HepG2 (cell line): ENCODE data around the gene CDK9. TPM values are rescaled to one million over a fixed set of nuclear protein-coding genes. Genes with fewer than 3 reads are reported as not detected.

Experiments
- ARNTL ChIP-seq: sonication (generic); formaldehyde crosslinking; IDR thresholded peaks from 2 replicates; pipeline ENCODE4 v1.4.0; 2020; ENCODE audit warnings: mild to moderate bottlenecking, missing genetic modification reagents
- CENPX ChIP-seq: sonication (generic); formaldehyde crosslinking; IDR thresholded peaks from 2 replicates; pipeline ENCODE4 v1.9.0; 2021; ENCODE audit warnings: mild to moderate bottlenecking, missing genetic modification reagents, moderate library complexity
- DBP ChIP-seq: sonication (generic); formaldehyde crosslinking; IDR thresholded peaks from 2 replicates; pipeline ENCODE4 v1.4.0; 2020; ENCODE audit warnings: missing genetic modification reagents; ENCODE audit errors: not compliant biosample characterization
- DNMT1 ChIP-seq: sonication (generic); formaldehyde crosslinking; IDR thresholded peaks from 2 replicates; pipeline ENCODE4 v1.5.1; 2020; ENCODE audit warnings: mild to moderate bottlenecking, missing genetic modification reagents
- FOXA1 ChIP-seq, 2 experiments: fragments of 450-650 bp in 1 of 2; sonication (generic) in 1 of 2; formaldehyde crosslinking in 1 of 2; IDR thresholded peaks; 2 replicates each; pipeline versions ENCODE4 v1.4.0 to v1.6.1; 2016 to 2020; ENCODE audit warnings: missing genetic modification reagents in 1 of 2
- GATAD1 ChIP-seq: IDR thresholded peaks from 2 replicates; pipeline ENCODE4 v1.6.1; 2016; ENCODE audit warnings: missing genetic modification reagents, missing compliant biosample characterization
- HCFC1 ChIP-seq: fragments of 150-350 bp; IDR thresholded peaks from 2 replicates; pipeline ENCODE4 v1.6.1; 2014; ENCODE audit warnings: low read depth, low read length
- HDAC1 ChIP-seq: sonication (generic); formaldehyde crosslinking; IDR thresholded peaks from 2 replicates; pipeline ENCODE4 v1.5.1; 2020; ENCODE audit warnings: mild to moderate bottlenecking, missing genetic modification reagents
- HINFP ChIP-seq: sonication (generic); formaldehyde crosslinking; IDR thresholded peaks from 2 replicates; pipeline ENCODE4 v1.4.0; 2020; ENCODE audit warnings: low read depth, mild to moderate bottlenecking, missing genetic modification reagents
- HIVEP1 ChIP-seq: sonication (generic); formaldehyde crosslinking; IDR thresholded peaks from 2 replicates; pipeline ENCODE4 v1.4.0; 2020; ENCODE audit warnings: mild to moderate bottlenecking, missing genetic modification reagents
- KLF12 ChIP-seq: sonication (generic); formaldehyde crosslinking; IDR thresholded peaks from 2 replicates; pipeline ENCODE4 v1.4.0; 2020; ENCODE audit warnings: missing genetic modification reagents, borderline replicate concordance
- MXI1 ChIP-seq: IDR thresholded peaks from 3 replicates; pipeline ENCODE4 v1.6.1; 2012; ENCODE audit warnings: low read depth, low read length, inconsistent platforms, borderline replicate concordance
- NFRKB ChIP-seq: fragments of 450-650 bp; IDR thresholded peaks from 2 replicates; pipeline ENCODE4 v1.6.1; 2017
- NR2F2 ChIP-seq: IDR thresholded peaks from 2 replicates; pipeline ENCODE4 v1.6.1; 2012; ENCODE audit warnings: low read depth, inconsistent platforms, borderline replicate concordance
- RARG ChIP-seq: sonication (generic); formaldehyde crosslinking; IDR thresholded peaks from 2 replicates; pipeline ENCODE4 v1.4.0; 2020; ENCODE audit warnings: low read depth, mild to moderate bottlenecking, missing genetic modification reagents
- RFXANK ChIP-seq: IDR thresholded peaks from 2 replicates; pipeline ENCODE4 v1.6.1; 2016
- RFXAP ChIP-seq: sonication (generic); formaldehyde crosslinking; IDR thresholded peaks from 2 replicates; pipeline ENCODE4 v1.4.0; 2020; ENCODE audit warnings: missing genetic modification reagents, borderline replicate concordance
- SAP130 ChIP-seq: IDR thresholded peaks from 2 replicates; pipeline ENCODE4 v1.6.1; 2016; ENCODE audit warnings: low read depth
- SRY ChIP-seq: sonication (generic); formaldehyde crosslinking; IDR thresholded peaks from 2 replicates; pipeline ENCODE4 v1.8.0; 2022; ENCODE audit warnings: mild to moderate bottlenecking, missing genetic modification reagents
- TEAD3 ChIP-seq: optimal IDR thresholded peaks from 2 replicates; pipeline ENCODE3; 2016; ENCODE audit warnings: borderline replicate concordance
- THAP8 ChIP-seq: sonication (generic); formaldehyde crosslinking; IDR thresholded peaks from 2 replicates; pipeline ENCODE4 v1.5.1; 2020; ENCODE audit warnings: missing genetic modification reagents, mild to moderate bottlenecking, borderline replicate concordance
- ZFP36 ChIP-seq: fragments of 150-350 bp; IDR thresholded peaks from 2 replicates; pipeline ENCODE4 v1.6.1; 2018; ENCODE audit warnings: borderline replicate concordance, low read length, low read depth; ENCODE audit not compliant: partially characterized antibody
- ZFP36L1 ChIP-seq: sonication (generic); formaldehyde crosslinking; IDR thresholded peaks from 2 replicates; pipeline ENCODE4 v1.8.0; 2022; ENCODE audit warnings: mild to moderate bottlenecking, missing genetic modification reagents, moderate library complexity
- ZNF563 ChIP-seq: sonication (generic); formaldehyde crosslinking; IDR thresholded peaks from 2 replicates; pipeline ENCODE4 v1.8.0; 2022; ENCODE audit warnings: mild to moderate bottlenecking, moderate library complexity, missing genetic modification reagents
- ZNF724P ChIP-seq: sonication (generic); formaldehyde crosslinking; IDR thresholded peaks from 2 replicates; pipeline ENCODE4 v1.8.0; 2022; ENCODE audit warnings: missing genetic modification reagents, borderline replicate concordance
- ZNF883 ChIP-seq: sonication (generic); formaldehyde crosslinking; IDR thresholded peaks from 2 replicates; pipeline ENCODE4 v1.5.1; 2020; ENCODE audit warnings: mild to moderate bottlenecking, missing genetic modification reagents; ENCODE audit errors: not compliant biosample characterization
- polyA plus RNA-seq, 8 experiments: library from polyadenylated mRNA; depleted of rRNA in 3 of 8; stranded (reverse) in 7 of 8; unstranded in 1 of 8; fragments of >200 nt; fragmentation: Illumina TruSeq in 4 of 8; extraction: Trizol in 4 of 8; gene quantifications; 2 replicates each; pipeline versions ENCODE4 v1.2.1 to v1.2.3, GENCODE V29; 2011 to 2016; ENCODE audit warnings: low read depth in 4 of 8, missing spikeins in 1 of 8, mixed read lengths in 1 of 8; ENCODE audit not compliant: insufficient read depth in 1 of 8
- total RNA-seq, 5 experiments: library from RNA; depleted of rRNA; stranded (reverse); fragments of >200 nt; fragmentation: Illumina TruSeq; extraction: Trizol; gene quantifications; 2 replicates each; pipeline ENCODE4 v1.2.3, GENCODE V29; 2016; ENCODE audit warnings: low read depth in 1 of 5

CDK9 gene
- total and polyA plus RNA-seq, 2 of the 13 experiments (the other 11 are each of a cell fraction or from before 2014, with no cell fraction given) = 16.8 to 21.5 TPM

- TF ChIP-seq TEAD3 (CRISPR knock-in tag) (peak; percentile 46), SRY (CRISPR knock-in tag) (peak; percentile 94), MXI1 (peak; percentile 88; the same call in 1 of the 3 replicates), RARG (CRISPR knock-in tag) (no peak), ARNTL (peak; percentile 71; the same call in 1 of the 2 replicates), ZFP36 (no peak), DBP (no peak), ZFP36L1 (peak; percentile 64; the same call in 1 of the 2 replicates), THAP8 (CRISPR knock-in tag) (0 out of 2 replicates have a peak, but pooled peaks have one; percentile 5), CENPX (no peak), DNMT1 (peak; percentile 73; the same call in 1 of the 2 replicates), HINFP (CRISPR knock-in tag) (peak; percentile 35; the same call in 1 of the 2 replicates), HDAC1 (peak; percentile 78), RFXANK (no peak), KLF12 (CRISPR knock-in tag) (no peak), GATAD1 (peak; percentile 63; the same call in 1 of the 2 replicates), RFXAP (CRISPR knock-in tag) (peak; percentile 57; the same call in 1 of the 2 replicates), FOXA1 (IDR thresholded peaks at IDR 0.05) (no peak), FOXA1 (CRISPR knock-in tag; IDR thresholded peaks at IDR 0.05) (no peak), ZNF883 (CRISPR knock-in tag) (no peak), HIVEP1 (no peak; the same call in 1 of the 2 replicates), NR2F2 (peak; percentile 21; the same call in 1 of the 2 replicates), SAP130 (peak; percentile 93; the same call in 1 of the 2 replicates), ZNF563 (CRISPR knock-in tag) (peak; percentile 48; the same call in 1 of the 2 replicates), ZNF724P (CRISPR knock-in tag) (no peak; the same call in 1 of the 2 replicates), HCFC1 (no peak), NFRKB (no peak)
These were observed 17.0 kb downstream of the CDK9 start, which contains the start of gene FPGS (continued) for GRCh38 chr9:127802576-127803443.
